T-cell (primary cell): ENCODE results near the gene UMAD1. TPM values are rescaled to one million over a fixed set of nuclear protein-coding genes. Genes with fewer than 3 reads are reported as not detected.

Source experiments
- ATAC-seq, 4 experiments: fragments of 200-7000 bp in 3 of 4; fragments of 150-1000 bp in 1 of 4; cut with Tn5 transposase; replicated peaks in 1 of 4; 1 replicate in 3 of 4; 2 replicates in 1 of 4; pipeline ENCODE4 v1.10.0; 2021; ENCODE audit warnings: moderate library complexity in 3 of 4, mild to moderate bottlenecking in 2 of 4, moderate number of reproducible peaks in 1 of 4
- CTCF ChIA-PET, 2 donors: fragments of 300-600 bp; sonication (Branson Sonifier 250); formaldehyde crosslinking; loops; one replicate each; lab custom pipeline; 2022; ENCODE audit warnings: antibody characterized with exemption in 2 of 2; lab: Charles Lee
- POLR2A ChIA-PET, 2 donors: fragments of 300-600 bp; sonication (Branson Sonifier 250); formaldehyde crosslinking; loops; one replicate each; lab custom pipeline; 2022; ENCODE audit warnings: antibody characterized with exemption in 2 of 2; lab: Charles Lee
- DNase-seq, 35 experiments: peaks; one replicate each; pipeline versions ENCODE4 v3.0.0 to v3.0.0-alpha.2; 2013 to 2023
- H3K27ac ChIP-seq: one replicate; pipeline ENCODE4 v1.5.1; 2013; ENCODE audit warnings: low read length
- H3K27me3 ChIP-seq, 2 experiments: replicated peaks in 1 of 2; 1 replicate in 1 of 2; 2 replicates in 1 of 2; pipeline versions ENCODE4 v1.6.1 to v1.7.0; 2013; ENCODE audit warnings: low read length in 1 of 2, mixed read lengths in 1 of 2; ENCODE audit not compliant: control insufficient read depth in 2 of 2, insufficient read depth in 2 of 2; ENCODE audit errors: extremely low read depth in 1 of 2
- H3K36me3 ChIP-seq, 2 donors: 1 replicate in 1 of 2; 2 replicates in 1 of 2; pipeline versions ENCODE4 v1.6.1 to v1.7.0; 2013; ENCODE audit warnings: low read length in 1 of 2; ENCODE audit not compliant: control insufficient read depth in 2 of 2, insufficient read depth in 1 of 2; ENCODE audit errors: extremely low read depth in 1 of 2
- H3K4me1 ChIP-seq, 2 experiments: 1 replicate in 1 of 2; 2 replicates in 1 of 2; pipeline versions ENCODE4 v1.6.1 to v1.7.0; 2013; ENCODE audit warnings: low read length in 2 of 2, mixed read lengths in 1 of 2; ENCODE audit not compliant: insufficient read depth in 2 of 2, control insufficient read depth in 1 of 2; ENCODE audit errors: extremely low read depth in 1 of 2
- H3K4me3 ChIP-seq, 2 donors: 1 replicate in 1 of 2; 2 replicates in 1 of 2; pipeline versions ENCODE4 v1.5.1 to v1.7.0; 2013; ENCODE audit warnings: mild to moderate bottlenecking in 2 of 2, low read length in 1 of 2, moderate library complexity in 1 of 2; ENCODE audit not compliant: control insufficient read depth in 1 of 2; ENCODE audit errors: extremely low read depth in 1 of 2
- H3K9me3 ChIP-seq: 2 replicates; pipeline ENCODE4 v1.7.0; 2013
- H3K27ac Mint-ChIP-seq, 2 donors: one replicate each; pipeline ENCODE4 v1.8.0; 2020 to 2021; ENCODE audit warnings: mild to moderate bottlenecking in 2 of 2, mixed read lengths in 2 of 2
- H3K27me3 Mint-ChIP-seq, 2 donors: one replicate each; pipeline ENCODE4 v1.8.0; 2021 to 2022; ENCODE audit warnings: mixed read lengths in 2 of 2
- H3K36me3 Mint-ChIP-seq: one replicate; pipeline ENCODE4 v1.8.0; 2021; ENCODE audit warnings: mixed read lengths
- H3K4me1 Mint-ChIP-seq, 3 donors: one replicate each; pipeline ENCODE4 v1.8.0; 2020 to 2022; ENCODE audit warnings: mixed read lengths in 3 of 3, mild to moderate bottlenecking in 1 of 3
- H3K4me3 Mint-ChIP-seq, 3 donors: one replicate each; pipeline ENCODE4 v1.8.0; 2020 to 2022; ENCODE audit warnings: mild to moderate bottlenecking in 3 of 3, mixed read lengths in 3 of 3, moderate library complexity in 3 of 3
- H3K9me3 Mint-ChIP-seq, 3 donors: one replicate each; pipeline ENCODE4 v1.8.0; 2020 to 2022; ENCODE audit warnings: mixed read lengths in 3 of 3
- whole genome bisulfite sequencing: methylation state at CpG from one replicate; pipeline ENCODE4 v1.1.5; 2013; ENCODE audit warnings: missing lambda C conversion rate; ENCODE audit not compliant: insufficient coverage; 5-methylcytosine and 5-hydroxymethylcytosine counted together
- total RNA-seq, 35 experiments: library from RNA in 6 of 35; stranded (reverse) in 6 of 35; fragments of 120-200 nt in 1 of 35; gene quantifications; one replicate each; pipeline versions ENCODE4 v1.2.1 to v1.2.4 and lab custom pipeline; 2013 to 2026

The UMAD1 gene
- total RNA-seq, 5 donors from 2014 or later (not counting 1 experiment from before 2014, with no cell fraction given), result 13.8 to 19.8 (median 16.6) TPM

DNA sequence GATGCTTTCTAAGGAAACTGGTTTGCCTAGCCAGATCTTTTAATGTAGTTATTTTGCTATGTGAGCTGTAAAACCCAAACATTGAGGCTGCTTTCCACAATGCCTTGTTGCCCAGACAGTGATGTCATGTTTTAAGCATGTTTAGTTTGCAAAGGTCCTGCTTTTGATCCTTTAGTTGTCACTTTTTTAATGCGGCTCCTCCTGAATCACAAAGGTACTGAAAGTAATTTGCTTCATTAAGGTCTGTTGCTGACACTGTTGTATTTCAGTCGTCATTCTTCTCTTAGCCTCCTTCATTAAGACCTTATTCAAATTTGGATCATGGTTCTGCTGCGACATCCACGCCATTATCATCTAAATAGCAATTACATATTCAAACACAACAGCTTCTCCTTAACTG is 67.3 kb downstream of the UMAD1 start:
- Mint-ChIP-seq H3K27ac (no peak overlapping the region), H3K4me1 (peaks cover 25 to 33% (median 33%) of the 10 kb centered on the region in 3 donors), H3K27me3 (no peaks in the 10 kb centered on the region), H3K36me3 (peaks cover 25% of the 10 kb centered on the region), H3K4me3 (no peak overlapping the region), H3K9me3 (no peaks in the 10 kb centered on the region)
- H3K4me1 ChIP-seq, result peaks cover 0 to 4% of the 10 kb centered on the region in 2 experiments
- no peak overlapping the region for H3K27ac ChIP-seq
- ATAC-seq, result no peak
- no peaks in the 10 kb centered on the region for H3K36me3 ChIP-seq
- CTCF ChIA-PET, result interaction anchor here in 1 of 2 donors (1.3 to 1.4 kb wide), 2 partner anchors 27 to 482 kb away, joined by 3 to 4 read pairs; no protein-coding TSS in a partner anchor
- no CpG with 5 or more reads among the region's 4 CpGs for WGBS
- POLR2A ChIA-PET, result no interaction called here
- H3K4me3 ChIP-seq, result no peak overlapping the region
- no peaks in the 10 kb centered on the region for H3K27me3 ChIP-seq
- no peaks in the 10 kb centered on the region for H3K9me3 ChIP-seq
- no peak for DNase-seq

DNA sequence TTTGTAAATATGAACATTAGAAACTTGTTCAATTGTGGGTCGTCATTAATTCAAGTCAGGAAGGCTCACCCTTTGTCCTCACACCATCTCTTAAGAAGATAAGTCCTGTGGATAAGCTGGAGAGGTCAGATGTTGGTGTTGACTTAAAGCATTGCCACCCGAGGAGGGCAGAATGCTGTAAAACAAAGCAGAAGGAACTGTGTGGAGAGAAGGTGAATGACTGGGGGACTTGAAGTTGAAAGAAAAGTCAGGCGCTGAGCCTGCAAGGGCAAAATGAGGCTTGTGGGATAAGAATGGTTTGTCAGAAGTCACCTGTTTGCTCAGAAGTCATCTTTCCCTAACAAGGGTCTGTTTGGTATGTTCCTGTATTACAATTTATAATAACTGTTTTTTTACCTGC is 68.7 kb downstream of the UMAD1 start:
- ChIA-PET POLR2A (no interaction called here), CTCF (no interaction called here)
- Mint-ChIP-seq H3K9me3 (no peaks in the 10 kb centered on the region), H3K4me1 (peaks cover 25 to 37% (median 36%) of the 10 kb centered on the region in 3 donors), H3K4me3 (no peak overlapping the region), H3K27me3 (no peaks in the 10 kb centered on the region), H3K36me3 (peaks cover 18% of the 10 kb centered on the region), H3K27ac (no peak overlapping the region)
- Histone ChIP-seq H3K9me3 (no peaks in the 10 kb centered on the region), H3K4me1 (peaks cover 0 to 4% of the 10 kb centered on the region in 2 experiments), H3K27me3 (no peaks in the 10 kb centered on the region), H3K4me3 (no peak overlapping the region), H3K27ac (no peak overlapping the region), H3K36me3 (no peaks in the 10 kb centered on the region)
- DNase-seq (no peak), ATAC-seq (no peak)
- WGBS, result 44% methylated on average over 1 of the region's 3 CpGs

DNA sequence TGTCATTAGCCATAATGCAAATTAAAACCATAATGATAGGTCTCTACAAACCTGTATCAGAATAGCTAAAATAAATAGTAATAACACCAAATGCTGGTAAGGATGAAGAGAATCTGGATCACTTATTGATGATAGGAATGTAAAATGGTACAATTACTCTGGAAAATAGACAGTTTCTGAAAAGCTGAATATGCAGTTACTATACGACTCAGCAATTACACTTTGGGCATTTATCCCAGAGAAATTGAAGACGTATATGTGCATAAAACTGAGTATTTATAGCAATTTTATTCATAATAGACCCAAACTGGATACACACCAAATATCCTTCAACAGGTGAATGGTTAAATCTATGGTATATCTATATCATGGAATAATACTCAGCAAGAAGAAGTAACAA is 69.9 kb downstream of the UMAD1 start:
- ATAC-seq, result no peak
- ChIA-PET POLR2A (interaction anchor here in 1 of 2 donors (0.6 kb wide), 1 partner anchor 342 kb away, joined by 4 read pairs; no protein-coding TSS in a partner anchor), CTCF (interaction anchor here in 1 of 2 donors (1.4 kb wide), 1 partner anchor 14 kb away, joined by 3 read pairs; no protein-coding TSS in a partner anchor)
- Histone ChIP-seq H3K4me1 (peaks cover 0 to 4% of the 10 kb centered on the region in 2 experiments), H3K36me3 (no peaks in the 10 kb centered on the region), H3K27ac (no peak overlapping the region), H3K27me3 (no peaks in the 10 kb centered on the region), H3K4me3 (no peak overlapping the region), H3K9me3 (no peaks in the 10 kb centered on the region)
- H3K4me1 Mint-ChIP-seq, result peaks cover 24 to 34% (median 33%) of the 10 kb centered on the region in 3 donors
- H3K4me3 Mint-ChIP-seq, result no peak overlapping the region
- DNase-seq, result no peak
- H3K36me3 Mint-ChIP-seq, result peaks cover 18% of the 10 kb centered on the region
- H3K27ac Mint-ChIP-seq, result no peak overlapping the region
- WGBS, result no CpG with 5 or more reads among the region's 2 CpGs
- no peaks in the 10 kb centered on the region for H3K9me3 Mint-ChIP-seq
- H3K27me3 Mint-ChIP-seq, result no peaks in the 10 kb centered on the region

DNA sequence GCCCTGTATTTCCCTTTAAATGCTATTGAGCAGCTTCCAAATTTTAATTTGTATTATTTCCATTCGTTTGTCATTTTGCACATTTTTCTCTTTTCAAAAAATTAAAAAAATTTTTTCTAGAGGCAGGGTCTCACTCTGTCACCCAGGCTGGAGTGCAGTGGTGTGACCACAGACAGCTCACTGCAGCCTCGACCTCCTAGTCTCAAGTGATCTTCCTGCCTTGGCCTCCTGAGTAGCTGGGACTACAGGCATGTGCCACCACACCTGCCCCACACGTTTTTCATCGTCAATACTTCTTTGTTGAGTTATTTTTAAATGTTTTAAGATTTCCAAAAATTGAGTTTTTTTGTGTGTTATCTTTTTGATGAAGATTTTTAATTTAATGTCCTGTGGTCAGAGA is 73.2 kb downstream of the UMAD1 start:
- Histone ChIP-seq H3K4me3 (no peak overlapping the region), H3K4me1 (peaks cover 0 to 4% of the 10 kb centered on the region in 2 experiments), H3K36me3 (no peaks in the 10 kb centered on the region), H3K27ac (no peak overlapping the region), H3K9me3 (no peaks in the 10 kb centered on the region), H3K27me3 (no peaks in the 10 kb centered on the region)
- Mint-ChIP-seq H3K4me3 (no peak overlapping the region), H3K9me3 (no peaks in the 10 kb centered on the region), H3K4me1 (peaks cover 17 to 28% (median 23%) of the 10 kb centered on the region in 3 donors), H3K27ac (no peak overlapping the region), H3K27me3 (no peaks in the 10 kb centered on the region), H3K36me3 (peaks cover 16% of the 10 kb centered on the region)
- WGBS, result 43% methylated on average over 1 of the region's 4 CpGs
- ChIA-PET CTCF (interaction anchor here in 1 of 2 donors (1.2 kb wide), 1 partner anchor 33 kb away, joined by 3 read pairs; no protein-coding TSS in a partner anchor), POLR2A (interaction anchor here in 1 of 2 donors (0.6 kb wide), 1 partner anchor 237 kb away, joined by 4 read pairs; no protein-coding TSS in a partner anchor)
- DNase-seq (no peak), ATAC-seq (no peak)

DNA sequence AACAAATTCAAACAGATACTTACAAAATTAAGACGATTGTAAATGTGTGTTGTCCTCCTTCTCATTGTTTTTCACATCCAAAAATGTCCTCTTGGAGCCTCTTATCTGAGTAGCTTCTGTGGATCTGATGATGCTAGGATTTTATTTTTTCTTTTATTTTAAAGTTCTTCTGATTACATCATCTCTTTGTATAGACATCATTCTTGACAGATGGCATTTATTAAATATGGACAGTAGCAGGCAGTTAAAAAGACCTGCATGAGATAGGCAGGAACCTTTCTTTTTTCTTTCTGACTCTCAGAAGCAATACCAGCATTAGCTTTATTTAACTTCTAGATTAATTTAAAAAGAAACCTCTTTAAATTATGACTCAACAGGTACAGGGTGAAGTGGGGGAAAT is 77.9 kb downstream of the UMAD1 start, which contains the start of gene RPA3:
RPA3 (minus strand) TSS at position 116 of the 400 bp plus-strand sequence. CDS start 78,189 bp downstream, outside the sequence.
- H3K9me3 ChIP-seq, result no peaks in the 10 kb centered on the region
- H3K27me3 ChIP-seq, result no peaks in the 10 kb centered on the region
- WGBS, result no CpG with 5 or more reads among the region's 1 CpG
- POLR2A ChIA-PET, result no interaction called here
- Mint-ChIP-seq H3K27ac (peak within 1 kb of the TSS in 1 of 2 donors; percentile 76), H3K36me3 (peaks cover 24% of the 10 kb centered on the region), H3K9me3 (no peaks in the 10 kb centered on the region), H3K4me1 (peaks cover 15 to 19% (median 17%) of the 10 kb centered on the region in 3 donors), H3K4me3 (no peak within 1 kb of the TSS), H3K27me3 (no peaks in the 10 kb centered on the region)
- DNase-seq (no peak), ATAC-seq (no peak)
- no peak within 1 kb of the TSS for H3K27ac ChIP-seq
- H3K4me3 ChIP-seq, result no peak within 1 kb of the TSS
- peaks cover 0 to 2% of the 10 kb centered on the region in 2 experiments for H3K4me1 ChIP-seq
- CTCF ChIA-PET, result interaction anchor here in 1 of 2 donors (1.2 to 1.5 kb wide), 3 partner anchors 37 to 472 kb away, joined by 3 read pairs; no protein-coding TSS in a partner anchor
- no peaks in the 10 kb centered on the region for H3K36me3 ChIP-seq

DNA sequence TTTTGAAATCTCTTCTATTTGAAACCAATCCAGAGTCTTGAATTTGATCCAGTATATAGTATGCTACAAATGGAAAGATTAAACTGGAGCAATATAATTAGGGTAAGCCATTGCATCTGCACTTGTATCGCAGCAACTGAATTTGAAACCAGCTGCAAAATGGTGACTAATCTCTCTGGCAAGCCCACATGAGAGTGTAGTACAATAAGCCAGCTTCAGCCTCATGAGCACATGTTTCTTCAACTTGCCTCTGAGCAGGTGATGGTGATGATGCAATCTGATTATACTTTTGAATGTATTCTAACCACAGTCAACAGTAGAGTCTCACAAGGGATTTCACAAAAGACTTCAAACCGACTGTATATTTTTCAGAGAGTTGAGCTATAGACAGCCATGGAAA is 78.7 kb downstream of the UMAD1 start:
- H3K27me3 ChIP-seq, result no peaks in the 10 kb centered on the region
- CTCF ChIA-PET, result interaction anchor here (0.5 to 1.2 kb wide), 7 partner anchors 37 to 564 kb away, joined by 3 to 4 read pairs (median 3); no protein-coding TSS in a partner anchor
- no peaks in the 10 kb centered on the region for H3K9me3 ChIP-seq
- peaks cover 0 to 2% of the 10 kb centered on the region in 2 experiments for H3K4me1 ChIP-seq
- H3K36me3 ChIP-seq, result no peaks in the 10 kb centered on the region
- Mint-ChIP-seq H3K36me3 (peaks cover 27% of the 10 kb centered on the region), H3K9me3 (no peaks in the 10 kb centered on the region), H3K4me1 (peaks cover 15 to 19% (median 15%) of the 10 kb centered on the region in 3 donors), H3K27ac (peak overlapping the region in 1 of 2 donors; percentile 76), H3K4me3 (no peak overlapping the region), H3K27me3 (no peaks in the 10 kb centered on the region)
- 0% methylated on average over 1 of the region's 2 CpGs for WGBS
- H3K4me3 ChIP-seq, result no peak overlapping the region
- ATAC-seq, result peak; percentile 77 to 93 (median 88)
- H3K27ac ChIP-seq, result no peak overlapping the region
- peak in 8 of 35 experiments; percentile 1 to 36 (median 9) for DNase-seq
- POLR2A ChIA-PET, result no interaction called here
